GM12878 (cell line): ENCODE results near the gene FMOD. TPM values are rescaled to one million over a fixed set of nuclear protein-coding genes. Genes with fewer than 3 reads are reported as not detected.

Experiments
- ASH2L ChIP-seq: fragments of 300-600, 200-600 bp; sonication (generic); IDR thresholded peaks from 2 replicates; pipeline ENCODE4 v1.6.1; 2017; ENCODE audit warnings: low read depth, mild to moderate bottlenecking, borderline replicate concordance
- BMI1 ChIP-seq: fragments of 450-650 bp; IDR thresholded peaks from 2 replicates; pipeline ENCODE4 v1.6.1; 2016; ENCODE audit warnings: mild to moderate bottlenecking, moderate library complexity, borderline replicate concordance
- CHD1 ChIP-seq: IDR thresholded peaks from 2 replicates; pipeline ENCODE4 v1.6.1; 2012; ENCODE audit warnings: low read depth, low read length, improper control_type of control experiment
- CHD4 ChIP-seq: fragments of 200-600 bp; sonication (generic); IDR thresholded peaks from 2 replicates; pipeline ENCODE4 v1.6.1; 2016; ENCODE audit warnings: mild to moderate bottlenecking
- CREB1 ChIP-seq: IDR thresholded peaks from 2 replicates; pipeline ENCODE4 v1.6.1; 2012; ENCODE audit warnings: low read depth, mild to moderate bottlenecking, inconsistent platforms
- EP300 ChIP-seq, 2 experiments: fragments of 150-350 bp in 1 of 2; IDR thresholded peaks; 2 replicates each; pipeline ENCODE4 v1.6.1; 2011 to 2012; ENCODE audit warnings: low read depth in 2 of 2, low read length in 2 of 2, borderline replicate concordance in 1 of 2, improper control_type of control experiment in 1 of 2, inconsistent platforms in 1 of 2; ENCODE audit not compliant: control insufficient read depth in 1 of 2
- EZH2 ChIP-seq: IDR thresholded peaks from 2 replicates; pipeline ENCODE4 v1.6.1; 2012; ENCODE audit warnings: low read depth, mild to moderate bottlenecking, control low read depth, inconsistent platforms, low read length, borderline replicate concordance; ENCODE audit not compliant: control insufficient read depth
- HDGF ChIP-seq: fragments of 450-650 bp; IDR thresholded peaks from 2 replicates; pipeline ENCODE4 v1.6.1; 2016; ENCODE audit warnings: antibody characterized with exemption
- HSF1 ChIP-seq: fragments of 150-350 bp; IDR thresholded peaks from 2 replicates; pipeline ENCODE4 v1.6.1; 2014; ENCODE audit warnings: mild to moderate bottlenecking, low read depth, low read length
- IRF4 ChIP-seq: IDR thresholded peaks from 2 replicates; pipeline ENCODE4 v1.6.1; 2011; ENCODE audit warnings: low read depth, low read length
- JUND ChIP-seq: IDR thresholded peaks from 2 replicates; pipeline ENCODE4 v1.6.1; 2012; ENCODE audit warnings: low read depth, mild to moderate bottlenecking, low read length, improper control_type of control experiment, moderate library complexity
- KLF5 ChIP-seq: fragments of 450-650 bp; IDR thresholded peaks from 2 replicates; pipeline ENCODE4 v1.6.1; 2014; ENCODE audit warnings: mild to moderate bottlenecking; ENCODE audit not compliant: partially characterized antibody
- MEF2B ChIP-seq: fragments of 450-650 bp; IDR thresholded peaks from 2 replicates; pipeline ENCODE4 v1.6.1; 2018; ENCODE audit warnings: mild to moderate bottlenecking, moderate library complexity; ENCODE audit not compliant: partially characterized antibody, poor library complexity, severe bottlenecking
- PAX5 ChIP-seq: IDR thresholded peaks from 2 replicates; pipeline ENCODE4 v1.6.1; 2011; ENCODE audit warnings: low read depth, low read length, borderline replicate concordance
- RAD51 ChIP-seq: fragments of 450-650 bp; IDR thresholded peaks from 2 replicates; pipeline ENCODE4 v1.6.1; 2016; ENCODE audit warnings: moderate library complexity, mild to moderate bottlenecking, inconsistent platforms
- RELA ChIP-seq: fragments of 450-650 bp; IDR thresholded peaks from 2 replicates; pipeline ENCODE4 v1.8.0; 2014; ENCODE audit warnings: borderline replicate concordance; ENCODE audit not compliant: partially characterized antibody
- SIX5 ChIP-seq: IDR thresholded peaks from 2 replicates; pipeline ENCODE4 v1.6.1; 2011; ENCODE audit warnings: mild to moderate bottlenecking, low read depth, low read length, moderate library complexity; ENCODE audit not compliant: severe bottlenecking
- SRF ChIP-seq, 2 experiments: IDR thresholded peaks; 2 replicates each; pipeline ENCODE4 v1.6.1; 2011; ENCODE audit warnings: low read depth in 2 of 2, low read length in 2 of 2, mild to moderate bottlenecking in 1 of 2, moderate library complexity in 1 of 2
- YY1 ChIP-seq: IDR thresholded peaks from 2 replicates; pipeline ENCODE4 v1.6.1; 2011; ENCODE audit warnings: low read depth, mild to moderate bottlenecking, low read length
- ZBTB40 ChIP-seq: fragments of 450-650 bp; IDR thresholded peaks from 2 replicates; pipeline ENCODE4 v1.6.1; 2016; ENCODE audit warnings: mild to moderate bottlenecking, moderate library complexity, borderline replicate concordance
- ZNF24 ChIP-seq: fragments of 450-650 bp; IDR thresholded peaks from 2 replicates; pipeline ENCODE4 v1.6.1; 2017; ENCODE audit warnings: antibody characterized with exemption, mild to moderate bottlenecking
- polyA plus RNA-seq, 11 experiments: library from polyadenylated mRNA; depleted of rRNA in 4 of 11; unstranded in 6 of 11; stranded (reverse) in 5 of 11; fragments of >200 nt; fragmentation: Nextera tagmentation in 4 of 11; fragmentation: Illumina TruSeq in 1 of 11; extraction: Ambion mirVana in 4 of 11; extraction: Trizol in 1 of 11; gene quantifications; 1 replicate in 1 of 11; 2 replicates in 10 of 11; pipeline versions ENCODE4 v1.2.1 to v1.2.3, GENCODE V29; 2011 to 2016; ENCODE audit warnings: inconsistent platforms in 2 of 11, missing spikeins in 2 of 11, low read depth in 1 of 11
- total RNA-seq, 4 experiments: library from RNA; depleted of rRNA in 3 of 4; stranded (reverse); fragments of >200 nt in 3 of 4; fragmentation: Illumina TruSeq in 1 of 4; extraction: Trizol in 1 of 4; gene quantifications; 2 replicates each; pipeline versions ENCODE4 v1.2.1 to v1.2.3, GENCODE V29; 2013 to 2021
- TF ChIP-seq, protein P1 (sequence below): fragments of 450-650 bp; IDR thresholded peaks from 2 replicates; pipeline ENCODE4 v1.6.1; 2017; ENCODE audit warnings: mild to moderate bottlenecking

The FMOD gene
- total and polyA plus RNA-seq, 10 of the 15 experiments (the other 5 are each of a cell fraction or from before 2014, with no cell fraction given), result 0.03 to 0.26 (median 0.11) TPM; not detected in 7

DNA sequence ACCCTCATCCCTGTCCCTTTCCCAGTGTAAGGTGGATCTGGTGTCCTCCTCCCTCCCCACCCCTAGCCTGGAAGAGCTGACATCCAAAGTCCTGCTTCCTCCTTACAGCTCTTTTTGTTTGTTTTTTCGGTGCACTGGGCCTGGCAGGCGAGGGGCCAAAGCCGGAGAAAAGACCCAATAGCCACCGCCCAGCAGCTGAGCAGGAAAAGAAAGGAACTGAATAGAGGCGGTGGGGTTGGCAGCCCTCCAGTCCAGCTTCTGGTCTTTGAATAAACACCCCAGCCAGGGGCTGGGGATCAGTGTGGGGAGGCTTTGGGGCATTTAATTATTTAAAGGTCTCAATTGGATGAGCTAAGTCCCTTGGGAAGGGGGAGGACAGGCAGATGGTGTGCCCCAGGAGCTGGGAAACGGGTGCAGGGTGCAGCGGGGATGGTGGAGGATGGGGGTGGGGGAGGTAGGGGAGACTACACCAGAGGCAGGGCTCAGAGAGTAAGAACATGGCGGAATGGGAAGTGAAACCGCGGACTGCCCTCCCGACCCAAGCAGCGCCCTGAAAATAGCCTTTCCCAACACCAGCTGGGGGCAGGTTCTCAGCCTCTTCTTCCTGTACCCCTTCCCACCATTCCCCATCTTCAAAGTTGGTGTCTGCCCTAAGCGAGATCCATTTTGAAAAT is 25.4 kb downstream of the FMOD start (continued):
- TF ChIP-seq EZH2, result no peak
- no peak for TF ChIP-seq ZNF24
- TF ChIP-seq, protein P1, sequence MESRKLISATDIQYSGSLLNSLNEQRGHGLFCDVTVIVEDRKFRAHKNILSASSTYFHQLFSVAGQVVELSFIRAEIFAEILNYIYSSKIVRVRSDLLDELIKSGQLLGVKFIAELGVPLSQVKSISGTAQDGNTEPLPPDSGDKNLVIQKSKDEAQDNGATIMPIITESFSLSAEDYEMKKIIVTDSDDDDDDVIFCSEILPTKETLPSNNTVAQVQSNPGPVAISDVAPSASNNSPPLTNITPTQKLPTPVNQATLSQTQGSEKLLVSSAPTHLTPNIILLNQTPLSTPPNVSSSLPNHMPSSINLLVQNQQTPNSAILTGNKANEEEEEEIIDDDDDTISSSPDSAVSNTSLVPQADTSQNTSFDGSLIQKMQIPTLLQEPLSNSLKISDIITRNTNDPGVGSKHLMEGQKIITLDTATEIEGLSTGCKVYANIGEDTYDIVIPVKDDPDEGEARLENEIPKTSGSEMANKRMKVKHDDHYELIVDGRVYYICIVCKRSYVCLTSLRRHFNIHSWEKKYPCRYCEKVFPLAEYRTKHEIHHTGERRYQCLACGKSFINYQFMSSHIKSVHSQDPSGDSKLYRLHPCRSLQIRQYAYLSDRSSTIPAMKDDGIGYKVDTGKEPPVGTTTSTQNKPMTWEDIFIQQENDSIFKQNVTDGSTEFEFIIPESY, result no peak
- no peak for TF ChIP-seq KLF5
- TF ChIP-seq RAD51, result no peak
- TF ChIP-seq HSF1, result no peak
- no peak for TF ChIP-seq ASH2L
- peak; percentile 75 for TF ChIP-seq MEF2B
- peak; percentile 93 for TF ChIP-seq IRF4
- no peak; the same call in 1 of the 2 replicates for TF ChIP-seq HDGF
- peak; percentile 72; the same call in 1 of the 2 replicates for TF ChIP-seq PAX5
- no peak for TF ChIP-seq JUND
- TF ChIP-seq CREB1, result no peak
- 0 out of 2 replicates have a peak, but pooled peaks have one; percentile 29 for TF ChIP-seq CHD1
- TF ChIP-seq YY1, result peak; percentile 93
- TF ChIP-seq BMI1, result no peak
- TF ChIP-seq SIX5, result no peak
- no peak for TF ChIP-seq CHD4
- TF ChIP-seq EP300 (IDR thresholded peaks at IDR 0.05; ENCODE audit: borderline replicate concordance in 1 of 2, control insufficient read depth in 1 of 2, low read depth in 2 of 2, low read length in 2 of 2), result peak; percentile 68 to 78; a peak in 3 of 4 replicates
- no peak for TF ChIP-seq RELA
- no peak for TF ChIP-seq ZBTB40
- TF ChIP-seq SRF (IDR thresholded peaks at IDR 0.05; ENCODE audit: low read depth in 2 of 2, low read length in 2 of 2), result no peak
